PC-9 (cell line): ENCODE results near the gene ABCB6.

Source experiments
- CTCF ChIP-seq: fragments of 200-600 bp; sonication (generic); conservative IDR thresholded peaks from 2 replicates; pipeline ENCODE4 v1.6.1; 2017; ENCODE audit warnings: mixed run types, antibody characterized with exemption, mild to moderate bottlenecking, moderate library complexity
- EZH2 ChIP-seq: fragments of 200-600 bp; sonication (generic); IDR thresholded peaks from 2 replicates; pipeline ENCODE4 v1.8.0; 2017; ENCODE audit warnings: antibody characterized with exemption, low read depth

GRCh38 chr2:219216535-219216915 is 2.2 kb downstream of the ABCB6 start:
- TF ChIP-seq CTCF (no peak), EZH2 (no peak)
